Lower leg skin (tissue), 4 donors: ENCODE results near the gene HSF5. TPM values are rescaled to one million over a fixed set of nuclear protein-coding genes. Genes with fewer than 3 reads are reported as not detected.

Source experiments
- DNase-seq, 2 donors: peaks; one replicate each; pipeline ENCODE4 v3.0.0-alpha.2; 2019; ENCODE audit warnings: low spot score in 2 of 2
- H3K4me3 ChIP-seq: fragments of 200-600 bp; sonication (generic); 2 replicates; pipeline ENCODE4 v1.5.1; 2017; ENCODE audit warnings: mild to moderate bottlenecking, low read depth; ENCODE audit not compliant: poor library complexity, severe bottlenecking
- POLR2A ChIP-seq, 2 donors: fragments of 450-650 bp; IDR thresholded peaks; one replicate each; pipeline ENCODE4 v1.6.1; 2016 to 2017; ENCODE audit warnings: antibody characterized with exemption in 2 of 2, mild to moderate bottlenecking in 1 of 2, moderate library complexity in 1 of 2
- WGBS, 2 donors: methylation state at CpG; one replicate each; pipeline ENCODE4 v1.1.5; 2018; 5-methylcytosine and 5-hydroxymethylcytosine counted together
- intact Hi-C: fragments of 100-400 bp; cut with DNase I; formaldehyde crosslinking; loops from one replicate; pipeline ENCODE4 v1.15.0; 2023; ENCODE audit warnings: low total_unique reads
- total RNA-seq, 4 donors: library from RNA; depleted of rRNA; stranded (reverse); fragments of >200 nt; gene quantifications; one replicate each; pipeline ENCODE4 v1.1.0, GENCODE V29; 2016
- TF ChIP-seq, protein P1 (sequence below), 3 donors: fragments of 450-650 bp; IDR thresholded peaks; one replicate each; pipeline ENCODE4 v1.5.1; 2016; ENCODE audit warnings: antibody characterized with exemption in 3 of 3, mild to moderate bottlenecking in 3 of 3, moderate library complexity in 2 of 3

HSF5 gene
- total RNA-seq, 4 donors from 2014 or later = 0.08 to 0.10 TPM; not detected in 2

DNA sequence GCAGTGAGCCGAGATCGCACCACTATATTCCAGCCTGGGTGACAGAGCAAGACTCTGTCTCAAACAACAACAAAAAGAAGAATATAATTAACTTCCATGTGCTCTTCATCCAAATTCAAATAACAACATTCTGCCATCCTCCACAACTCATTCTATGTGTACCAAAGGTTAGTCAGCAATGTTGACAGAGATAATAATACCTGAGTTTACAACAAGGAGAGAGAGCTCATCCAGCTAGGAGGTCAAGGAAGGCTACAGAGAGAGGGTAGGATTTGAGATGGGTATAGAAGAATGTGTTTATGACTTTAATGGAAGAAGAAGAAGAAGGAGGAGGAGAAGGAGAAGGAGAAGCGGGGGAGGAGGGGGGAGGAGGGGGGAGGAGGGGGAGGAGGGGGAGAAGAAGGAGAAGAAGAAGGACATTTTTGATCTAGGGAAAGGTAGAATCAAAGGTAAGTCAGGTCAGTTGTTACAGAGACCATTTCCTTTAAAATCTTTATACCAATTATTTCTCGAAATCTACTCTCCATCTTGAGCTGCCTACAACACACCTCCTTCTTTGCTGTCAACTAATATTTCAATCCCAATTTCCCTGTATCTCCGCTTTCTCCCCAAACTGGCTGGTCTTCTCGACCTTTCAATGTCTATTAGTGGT lies 10.1 kb upstream of the HSF5 start:
- TF ChIP-seq POLR2A (IDR thresholded peaks at IDR 0.05) = no peak
- TF ChIP-seq, protein P1, sequence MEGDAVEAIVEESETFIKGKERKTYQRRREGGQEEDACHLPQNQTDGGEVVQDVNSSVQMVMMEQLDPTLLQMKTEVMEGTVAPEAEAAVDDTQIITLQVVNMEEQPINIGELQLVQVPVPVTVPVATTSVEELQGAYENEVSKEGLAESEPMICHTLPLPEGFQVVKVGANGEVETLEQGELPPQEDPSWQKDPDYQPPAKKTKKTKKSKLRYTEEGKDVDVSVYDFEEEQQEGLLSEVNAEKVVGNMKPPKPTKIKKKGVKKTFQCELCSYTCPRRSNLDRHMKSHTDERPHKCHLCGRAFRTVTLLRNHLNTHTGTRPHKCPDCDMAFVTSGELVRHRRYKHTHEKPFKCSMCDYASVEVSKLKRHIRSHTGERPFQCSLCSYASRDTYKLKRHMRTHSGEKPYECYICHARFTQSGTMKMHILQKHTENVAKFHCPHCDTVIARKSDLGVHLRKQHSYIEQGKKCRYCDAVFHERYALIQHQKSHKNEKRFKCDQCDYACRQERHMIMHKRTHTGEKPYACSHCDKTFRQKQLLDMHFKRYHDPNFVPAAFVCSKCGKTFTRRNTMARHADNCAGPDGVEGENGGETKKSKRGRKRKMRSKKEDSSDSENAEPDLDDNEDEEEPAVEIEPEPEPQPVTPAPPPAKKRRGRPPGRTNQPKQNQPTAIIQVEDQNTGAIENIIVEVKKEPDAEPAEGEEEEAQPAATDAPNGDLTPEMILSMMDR (IDR thresholded peaks at IDR 0.05) = no peak
- DNase-seq = no peak
- intact Hi-C loops = no loop called here
- H3K4me3 ChIP-seq = no peak overlapping the region
- WGBS, 2 donors = 92 to 95% methylated on average over 6 of the region's 6 CpGs

DNA sequence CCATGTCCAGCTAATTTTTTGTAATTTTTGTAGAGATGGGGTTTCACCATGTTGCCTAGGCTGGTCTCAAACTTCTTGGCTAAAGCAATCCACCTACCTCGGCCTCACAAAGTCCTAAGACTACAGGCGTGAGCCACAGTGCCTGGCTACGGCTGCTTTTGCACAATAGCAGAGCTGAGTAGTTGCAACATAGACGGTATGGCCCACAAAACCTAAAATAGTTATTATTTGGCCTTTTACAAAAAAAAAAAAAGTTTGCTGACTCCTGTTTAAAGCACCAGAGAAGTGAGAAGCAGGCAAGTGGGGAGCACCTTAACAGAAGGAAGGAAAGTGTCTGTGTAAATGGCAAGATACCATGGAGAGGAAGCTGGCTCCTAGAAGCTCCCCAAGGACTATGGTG lies 5.3 kb upstream of the HSF5 start:
- intact Hi-C loops = no loop called here
- TF ChIP-seq, protein P1 (IDR thresholded peaks at IDR 0.05) = no peak
- TF ChIP-seq POLR2A (IDR thresholded peaks at IDR 0.05) = no peak
- no peak for DNase-seq
- WGBS, 2 donors = 87 to 91% methylated on average over 4 of the region's 4 CpGs
- no peak overlapping the region for H3K4me3 ChIP-seq

- TF ChIP-seq, protein P1 (IDR thresholded peaks at IDR 0.05) = no peak
- TF ChIP-seq POLR2A (IDR thresholded peaks at IDR 0.05) = no peak
- 89 to 96% methylated on average over 11 of the region's 11 CpGs for WGBS, 2 donors
- no peak overlapping the region for H3K4me3 ChIP-seq
- DNase-seq = no peak
- intact Hi-C loops = no loop called here
Measured at GRCh38 chr17:58492238-58493121, 4.3 kb upstream of the HSF5 start.

GRCh38 chr17:58491510-58492045 lies 3.4 kb upstream of the HSF5 start:
- intact Hi-C loops = no loop called here
- TF ChIP-seq POLR2A (IDR thresholded peaks at IDR 0.05) = no peak
- TF ChIP-seq, protein P1 (IDR thresholded peaks at IDR 0.05) = no peak
- 89 to 91% methylated on average over 6 of the region's 6 CpGs for WGBS, 2 donors
- no peak overlapping the region for H3K4me3 ChIP-seq
- no peak for DNase-seq

DNA sequence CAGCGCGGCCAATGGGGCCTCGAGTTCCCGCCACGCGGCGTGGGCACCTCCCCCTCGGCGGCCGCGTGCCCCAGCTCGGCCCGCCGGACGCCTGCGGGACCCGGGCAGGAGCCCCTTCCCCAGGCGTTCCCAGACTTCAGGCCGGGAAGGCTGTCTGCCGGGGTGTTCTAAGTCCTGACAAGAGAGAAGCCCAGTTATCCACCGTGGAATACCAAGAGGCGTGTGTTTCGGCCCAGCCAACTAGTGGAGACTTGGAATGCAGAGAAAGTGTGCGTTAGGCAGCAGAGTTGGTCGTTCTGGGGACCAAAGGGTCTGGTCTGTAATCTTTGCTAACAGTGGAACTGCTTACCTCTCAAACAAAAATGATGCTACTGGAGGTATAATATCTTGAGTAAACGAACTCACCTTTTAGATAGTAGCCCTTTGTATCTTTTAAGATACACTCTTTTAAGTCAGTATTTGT lies 251 bp upstream of the HSF5 start:
- 89 to 91% methylated on average over 26 of the region's 26 CpGs for WGBS, 2 donors
- intact Hi-C loops = no loop called here
- TF ChIP-seq, protein P1 (IDR thresholded peaks at IDR 0.05) = no peak
- TF ChIP-seq POLR2A (IDR thresholded peaks at IDR 0.05) = no peak
- H3K4me3 ChIP-seq = no peak overlapping the region
- DNase-seq = no peak
